BLaER1 (cell line): Measurements from ENCODE around the gene PFAS.

Experiments
- H3K27ac ChIP-seq: shearing (Covaris generic); formaldehyde crosslinking; 2 replicates; pipeline ENCODE4 v1.8.1; 2022
- H3K27me3 ChIP-seq: shearing (Covaris generic); formaldehyde crosslinking; 2 replicates; pipeline ENCODE4 v1.8.1; 2022
- H3K36me3 ChIP-seq: shearing (Covaris generic); formaldehyde crosslinking; 2 replicates; pipeline ENCODE4 v1.8.1; 2022
- H3K4me1 ChIP-seq: shearing (Covaris generic); formaldehyde crosslinking; 2 replicates; pipeline ENCODE4 v1.8.1; 2022
- H3K4me2 ChIP-seq: shearing (Covaris generic); formaldehyde crosslinking; 2 replicates; pipeline ENCODE4 v1.8.1; 2022
- H3K4me3 ChIP-seq: shearing (Covaris generic); formaldehyde crosslinking; 2 replicates; pipeline ENCODE4 v1.8.1; 2022
- H3K9ac ChIP-seq: shearing (Covaris generic); formaldehyde crosslinking; 2 replicates; pipeline ENCODE4 v1.8.1; 2022
- H3K9me3 ChIP-seq: shearing (Covaris generic); formaldehyde crosslinking; 2 replicates; pipeline ENCODE4 v1.8.1; 2022
- H4K20me1 ChIP-seq: shearing (Covaris generic); formaldehyde crosslinking; 2 replicates; pipeline ENCODE4 v1.8.1; 2022
- Cebpa-rat ChIP-seq: shearing (Covaris generic); IDR thresholded peaks from 2 replicates; pipeline ENCODE4 v1.8.1; 2022

PFAS gene

DNA sequence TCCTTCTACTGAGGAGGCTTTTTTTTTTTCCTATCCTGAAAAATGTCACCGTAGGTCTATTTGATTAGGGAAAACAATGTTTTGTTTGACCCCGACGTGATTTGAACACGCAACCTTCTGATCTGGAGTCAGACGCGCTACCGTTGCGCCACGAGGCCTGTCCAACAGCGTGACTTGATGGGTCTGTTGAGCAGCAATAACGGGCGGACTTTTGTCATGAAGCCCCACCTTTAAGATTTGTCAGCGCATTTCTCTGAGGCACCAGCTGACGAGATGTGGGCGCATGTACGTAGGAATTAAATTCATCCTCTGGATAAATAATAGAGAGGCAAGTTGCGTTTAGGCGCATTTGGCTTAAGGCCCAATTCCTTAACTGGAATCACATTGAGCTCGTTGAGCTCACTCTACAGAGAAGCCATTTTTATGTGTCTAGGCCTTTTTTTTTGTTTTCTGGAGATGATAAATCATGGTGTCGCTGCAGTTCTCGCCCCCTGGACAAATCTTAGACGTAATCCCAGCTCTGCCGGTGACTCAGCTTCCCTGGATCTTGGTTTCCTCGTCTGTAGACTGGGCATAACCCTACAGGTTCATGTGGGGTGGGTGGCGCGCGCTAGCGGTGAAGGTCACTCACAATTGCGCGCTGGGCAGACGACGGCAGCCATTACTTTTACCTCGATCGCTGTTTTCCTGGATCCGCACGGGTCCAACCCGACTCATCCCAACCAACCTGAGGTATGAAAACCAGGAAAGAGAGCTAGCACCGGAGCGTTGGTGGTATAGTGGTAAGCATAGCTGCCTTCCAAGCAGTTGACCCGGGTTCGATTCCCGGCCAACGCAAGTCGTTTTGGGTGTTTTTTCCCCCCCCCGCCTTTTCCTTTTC is 28.1 kb upstream of the PFAS start:
- H3K27ac ChIP-seq, result peak overlapping the region; percentile 94
- no peaks in the 10 kb centered on the region for H3K27me3 ChIP-seq
- H3K4me3 ChIP-seq, result peak overlapping the region; percentile 72
- no peaks in the 10 kb centered on the region for H3K9me3 ChIP-seq
- H4K20me1 ChIP-seq, result no peaks in the 10 kb centered on the region
- H3K4me1 ChIP-seq, result peaks cover 35% of the 10 kb centered on the region
- H3K9ac ChIP-seq, result peak overlapping the region; percentile 91
- no peaks in the 10 kb centered on the region for H3K36me3 ChIP-seq
- peak overlapping the region; percentile 85 for H3K4me2 ChIP-seq
- no peak for TF ChIP-seq Cebpa-rat

DNA sequence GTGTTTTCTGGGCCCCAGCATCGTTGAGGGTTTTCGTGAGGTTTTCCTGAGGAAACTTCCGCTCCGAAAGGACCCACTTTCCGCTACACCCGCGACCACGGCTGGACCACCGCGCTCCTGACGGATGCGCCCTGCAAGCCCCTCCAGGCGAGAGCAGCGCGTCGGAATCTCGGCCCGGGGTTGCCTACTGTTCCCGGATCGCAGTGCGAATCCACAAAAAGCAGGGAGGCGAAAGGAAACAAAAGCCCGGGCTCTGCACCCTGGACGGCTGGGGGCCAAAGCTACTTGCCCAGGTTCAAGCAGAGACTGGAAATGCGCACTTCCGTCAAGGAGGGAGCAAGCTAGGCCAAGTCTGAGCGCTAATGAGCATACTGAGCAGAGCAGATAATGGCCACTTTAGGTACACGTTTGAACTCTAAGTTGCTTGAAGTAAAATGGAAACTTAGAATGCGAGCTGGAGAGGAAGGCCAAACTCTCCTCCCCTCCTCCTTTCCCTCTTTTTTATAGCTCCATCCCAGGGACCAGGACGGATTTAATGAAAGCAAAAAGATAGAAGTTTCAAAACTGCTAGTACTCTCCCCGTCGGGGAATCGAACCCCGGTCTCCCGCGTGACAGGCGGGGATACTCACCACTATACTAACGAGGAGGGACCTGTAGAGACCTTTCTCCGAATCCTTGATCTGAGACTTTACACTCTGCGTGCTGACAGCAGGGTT is 27.3 kb upstream of the PFAS start:
- no peaks in the 10 kb centered on the region for H3K27me3 ChIP-seq
- H3K27ac ChIP-seq, result peak overlapping the region; percentile 94
- H4K20me1 ChIP-seq, result no peaks in the 10 kb centered on the region
- no peaks in the 10 kb centered on the region for H3K9me3 ChIP-seq
- peak overlapping the region; percentile 85 for H3K4me2 ChIP-seq
- H3K36me3 ChIP-seq, result no peaks in the 10 kb centered on the region
- no peak for TF ChIP-seq Cebpa-rat
- H3K9ac ChIP-seq, result peak overlapping the region; percentile 91
- H3K4me1 ChIP-seq, result peaks cover 43% of the 10 kb centered on the region
- H3K4me3 ChIP-seq, result peak overlapping the region; percentile 72

- Histone ChIP-seq H3K36me3 (peaks cover 3% of the 10 kb centered on the region), H3K9ac (peak overlapping the region; percentile 91), H3K27ac (peak overlapping the region; percentile 94), H3K27me3 (no peaks in the 10 kb centered on the region), H3K9me3 (no peaks in the 10 kb centered on the region), H3K4me2 (peak overlapping the region; percentile 85), H3K4me3 (peak overlapping the region; percentile 72), H4K20me1 (no peaks in the 10 kb centered on the region), H3K4me1 (peaks cover 48% of the 10 kb centered on the region)
- no peak for TF ChIP-seq Cebpa-rat
These were observed 26.8 kb upstream of the PFAS start for GRCh38 chr17:8222380-8222629.

- Histone ChIP-seq H3K36me3 (peaks cover 8% of the 10 kb centered on the region), H3K4me3 (peak overlapping the region; percentile 72), H3K27ac (peak overlapping the region; percentile 94), H4K20me1 (no peaks in the 10 kb centered on the region), H3K9ac (peak overlapping the region; percentile 91), H3K4me1 (peaks cover 53% of the 10 kb centered on the region), H3K9me3 (no peaks in the 10 kb centered on the region), H3K27me3 (no peaks in the 10 kb centered on the region), H3K4me2 (peak overlapping the region; percentile 85)
- TF ChIP-seq Cebpa-rat, result no peak
These were observed 26.3 kb upstream of the PFAS start for GRCh38 chr17:8222630-8223355.

DNA sequence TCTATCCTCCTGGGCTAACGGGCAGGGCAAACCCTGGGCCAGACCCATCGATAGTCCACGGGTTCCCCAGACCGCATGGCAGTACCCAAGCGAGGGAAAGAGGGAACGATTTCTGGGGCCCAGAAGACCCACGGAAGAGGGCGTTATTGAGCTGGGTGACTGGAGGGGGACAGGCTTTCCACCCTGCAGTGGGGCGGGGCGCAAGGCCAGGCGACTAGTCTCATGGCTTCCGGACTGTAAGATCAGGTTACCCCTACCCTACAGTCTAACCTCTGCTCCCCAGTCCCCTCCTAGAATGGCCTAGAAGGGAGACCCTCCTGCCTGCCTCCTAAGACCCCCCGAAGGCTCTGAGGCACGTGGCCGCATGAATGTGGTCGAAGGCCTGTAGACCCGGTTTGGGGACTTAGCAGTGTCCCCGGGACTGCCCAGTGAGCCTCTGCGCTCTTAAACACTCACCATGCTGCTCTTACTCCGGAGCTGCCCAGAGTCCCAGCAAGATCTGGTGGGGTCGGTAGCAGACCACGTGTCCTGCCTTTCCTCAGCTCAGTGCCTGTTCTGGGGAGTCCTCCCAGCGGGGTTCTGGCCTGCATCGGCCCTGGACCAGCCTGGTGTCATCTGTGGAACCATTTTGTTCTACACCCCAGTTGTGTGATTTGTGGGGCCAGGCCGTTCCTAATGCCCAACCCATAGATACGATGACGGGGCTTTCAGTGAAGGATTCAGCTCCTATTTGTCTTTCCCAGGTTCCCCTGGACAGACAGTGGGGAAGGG is 25.5 kb upstream of the PFAS start:
- peaks cover 56% of the 10 kb centered on the region for H3K4me1 ChIP-seq
- H3K36me3 ChIP-seq, result peaks cover 15% of the 10 kb centered on the region
- TF ChIP-seq Cebpa-rat, result no peak
- H3K9me3 ChIP-seq, result no peaks in the 10 kb centered on the region
- H3K9ac ChIP-seq, result peak overlapping the region; percentile 91
- no peaks in the 10 kb centered on the region for H4K20me1 ChIP-seq
- H3K27ac ChIP-seq, result peak overlapping the region; percentile 94
- H3K27me3 ChIP-seq, result no peaks in the 10 kb centered on the region
- H3K4me3 ChIP-seq, result peak overlapping the region; percentile 72
- peak overlapping the region; percentile 85 for H3K4me2 ChIP-seq

GRCh38 chr17:8224891-8225812 is 23.9 kb upstream of the PFAS start:
- Histone ChIP-seq H3K27ac (no peak overlapping the region), H3K4me1 (peaks cover 53% of the 10 kb centered on the region), H4K20me1 (no peaks in the 10 kb centered on the region), H3K4me3 (no peak overlapping the region), H3K9ac (no peak overlapping the region), H3K36me3 (peaks cover 31% of the 10 kb centered on the region), H3K9me3 (no peaks in the 10 kb centered on the region), H3K27me3 (no peaks in the 10 kb centered on the region), H3K4me2 (0 out of 2 replicates have a peak overlapping the region, but pooled peaks have one; percentile 78)
- TF ChIP-seq Cebpa-rat, result no peak

DNA sequence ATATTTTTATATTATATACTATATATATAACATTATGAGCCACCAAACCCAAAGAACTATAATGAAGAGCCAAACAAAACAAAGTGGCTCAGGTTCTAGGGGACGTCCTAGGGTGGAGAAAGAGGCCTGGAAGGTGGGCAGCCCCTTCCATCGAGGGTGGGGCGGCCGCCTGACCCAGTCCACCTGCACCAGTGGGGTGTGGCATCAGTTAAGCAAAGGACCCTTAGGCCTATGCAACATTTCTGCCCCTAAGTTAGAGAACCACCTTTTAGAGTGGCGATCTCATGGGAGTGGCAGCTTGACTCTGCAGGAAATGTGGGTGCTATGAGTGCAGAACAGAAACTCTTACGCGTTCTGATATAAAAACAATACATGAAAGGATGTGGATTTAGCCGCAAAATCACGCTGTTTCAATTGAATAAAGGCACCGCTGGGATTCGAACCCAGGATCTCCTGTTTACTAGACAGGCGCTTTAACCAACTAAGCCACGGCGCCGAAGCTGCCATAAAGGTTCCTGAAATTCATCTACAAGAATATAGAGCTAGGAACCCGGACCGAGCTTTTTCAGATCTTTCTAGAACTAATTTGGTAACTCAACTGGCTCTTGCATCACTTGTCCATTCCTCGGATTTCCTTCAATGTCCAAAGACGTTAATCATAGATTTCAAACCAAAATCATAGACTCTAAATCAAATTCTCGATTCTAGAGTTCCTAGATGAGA is 23.1 kb upstream of the PFAS start:
- TF ChIP-seq Cebpa-rat, result no peak
- peak overlapping the region; percentile 76 for H3K9ac ChIP-seq
- peaks cover 39% of the 10 kb centered on the region for H3K36me3 ChIP-seq
- H3K4me2 ChIP-seq, result peak overlapping the region; percentile 78
- H3K4me1 ChIP-seq, result peaks cover 48% of the 10 kb centered on the region
- no peaks in the 10 kb centered on the region for H3K27me3 ChIP-seq
- peak overlapping the region; percentile 65 for H3K4me3 ChIP-seq
- no peaks in the 10 kb centered on the region for H4K20me1 ChIP-seq
- no peaks in the 10 kb centered on the region for H3K9me3 ChIP-seq
- H3K27ac ChIP-seq, result peak overlapping the region; percentile 70
